ENCODE data around the gene SLC8A3.

GRCh38 chr14:70052990-70053389 lies 135.8 kb downstream of the SLC8A3 start:
- no peak for TF ChIP-seq TAF1 (IDR thresholded peaks at IDR 0.05; ENCODE audit: borderline replicate concordance, low read depth, low read length)
- TF ChIP-seq POLR2A (IDR thresholded peaks at IDR 0.05; ENCODE audit: low read depth, low read length): no peak
- TF ChIP-seq POLR2AphosphoS5 (IDR thresholded peaks at IDR 0.05; ENCODE audit: low read depth, low read length): no peak

All from GM12892 (cell line).